ENCODE measurements around the gene MYO5A.
"Not testable (repeated sequence)": the region's sequence is repeated elsewhere in the genome, so short reads cannot be mapped to it uniquely, and the experiment has no call there.

Gene MYO5A

GRCh38 chr15:52493968-52494367 lies 34.7 kb downstream of the MYO5A start:
- no peak overlapping the region for H3K9ac ChIP-seq (ENCODE audit: low read length)
- TF ChIP-seq EZH2 (IDR thresholded peaks at IDR 0.05; ENCODE audit: borderline replicate concordance, low read length) (no peak), CTCF (IDR thresholded peaks at IDR 0.05; ENCODE audit: low read length) (no peak)
- H3K4me3 ChIP-seq (ENCODE audit: low read depth, low read length, poor library complexity, severe bottlenecking) = no peak overlapping the region
- H3K4me2 ChIP-seq (ENCODE audit: low read length) = no peak overlapping the region
- H3K27ac ChIP-seq (ENCODE audit: low read depth, low read length, poor library complexity, severe bottlenecking) = no peak overlapping the region
- peaks cover 18% of the 10 kb centered on the region for H3K4me1 ChIP-seq (ENCODE audit: insufficient read depth, low read length, severe bottlenecking)
- no peaks in the 10 kb centered on the region for H4K20me1 ChIP-seq (ENCODE audit: insufficient read depth, low read length)
- H3F3A ChIP-seq (ENCODE audit: insufficient read depth, low read length) = no peaks in the 10 kb centered on the region
- no peaks in the 10 kb centered on the region for H3K9me3 ChIP-seq (ENCODE audit: low read length)
- no peaks in the 10 kb centered on the region for H3K36me3 ChIP-seq (ENCODE audit: insufficient read depth, low read length)
- H2AFZ ChIP-seq (ENCODE audit: low read length) = no peak overlapping the region
- no peaks in the 10 kb centered on the region for H3K27me3 ChIP-seq (ENCODE audit: insufficient read depth, low read length)
- H3K9me2 ChIP-seq (ENCODE audit: low read depth, low read length) = no peaks in the 10 kb centered on the region
- H3K79me2 ChIP-seq (ENCODE audit: insufficient read depth, low read length) = peaks cover 8% of the 10 kb centered on the region

GRCh38 chr15:52492132-52492531 lies 36.5 kb downstream of the MYO5A start:
- no peak for TF ChIP-seq CTCF (IDR thresholded peaks at IDR 0.05; ENCODE audit: low read length)
- Histone ChIP-seq H2AFZ (ENCODE audit: low read length) (no peak overlapping the region), H3F3A (ENCODE audit: insufficient read depth, low read length) (no peaks in the 10 kb centered on the region), H3K4me2 (ENCODE audit: low read length) (no peak overlapping the region), H3K4me3 (ENCODE audit: low read depth, low read length, poor library complexity, severe bottlenecking) (no peak overlapping the region), H4K20me1 (ENCODE audit: insufficient read depth, low read length) (no peaks in the 10 kb centered on the region), H3K27me3 (ENCODE audit: insufficient read depth, low read length) (no peaks in the 10 kb centered on the region), H3K79me2 (ENCODE audit: insufficient read depth, low read length) (no peaks in the 10 kb centered on the region; the same call in 1 of the 2 replicates), H3K9ac (ENCODE audit: low read length) (no peak overlapping the region), H3K9me2 (ENCODE audit: low read depth, low read length) (no peaks in the 10 kb centered on the region), H3K36me3 (ENCODE audit: insufficient read depth, low read length) (no peaks in the 10 kb centered on the region), H3K4me1 (ENCODE audit: insufficient read depth, low read length, severe bottlenecking) (peaks cover 20% of the 10 kb centered on the region), H3K9me3 (ENCODE audit: low read length) (no peaks in the 10 kb centered on the region), H3K27ac (ENCODE audit: low read depth, low read length, poor library complexity, severe bottlenecking) (no peak overlapping the region)

- Histone ChIP-seq H3F3A (ENCODE audit: insufficient read depth, low read length) (no peaks in the 10 kb centered on the region), H3K9me3 (ENCODE audit: low read length) (no peaks in the 10 kb centered on the region), H3K79me2 (ENCODE audit: insufficient read depth, low read length) (no peaks in the 10 kb centered on the region; the same call in 1 of the 2 replicates), H3K9me2 (ENCODE audit: low read depth, low read length) (no peaks in the 10 kb centered on the region), H3K27ac (ENCODE audit: low read depth, low read length, poor library complexity, severe bottlenecking) (no peak overlapping the region), H3K9ac (ENCODE audit: low read length) (no peak overlapping the region), H3K4me1 (ENCODE audit: insufficient read depth, low read length, severe bottlenecking) (peaks cover 13% of the 10 kb centered on the region), H3K27me3 (ENCODE audit: insufficient read depth, low read length) (no peaks in the 10 kb centered on the region), H4K20me1 (ENCODE audit: insufficient read depth, low read length) (no peaks in the 10 kb centered on the region), H3K4me2 (ENCODE audit: low read length) (no peak overlapping the region), H2AFZ (ENCODE audit: low read length) (no peak overlapping the region), H3K4me3 (ENCODE audit: low read depth, low read length, poor library complexity, severe bottlenecking) (no peak overlapping the region), H3K36me3 (ENCODE audit: insufficient read depth, low read length) (no peaks in the 10 kb centered on the region)
- no peak for TF ChIP-seq EZH2 (IDR thresholded peaks at IDR 0.05; ENCODE audit: borderline replicate concordance, low read length)
- no peak for TF ChIP-seq CTCF (IDR thresholded peaks at IDR 0.05; ENCODE audit: low read length)
These were observed 37.2 kb downstream of the MYO5A start for GRCh38 chr15:52491472-52491871.

GRCh38 chr15:52489430-52489829 lies 39.2 kb downstream of the MYO5A start:
- H4K20me1 ChIP-seq (ENCODE audit: insufficient read depth, low read length); H3K27ac ChIP-seq (ENCODE audit: low read depth, low read length, poor library complexity, severe bottlenecking); H3F3A ChIP-seq (ENCODE audit: insufficient read depth, low read length); H3K9ac ChIP-seq (ENCODE audit: low read length); H2AFZ ChIP-seq (ENCODE audit: low read length); H3K36me3 ChIP-seq (ENCODE audit: insufficient read depth, low read length); H3K4me2 ChIP-seq (ENCODE audit: low read length); H3K27me3 ChIP-seq (ENCODE audit: insufficient read depth, low read length); H3K9me2 ChIP-seq (ENCODE audit: low read depth, low read length); H3K79me2 ChIP-seq (ENCODE audit: insufficient read depth, low read length); H3K9me3 ChIP-seq (ENCODE audit: low read length); H3K4me3 ChIP-seq (ENCODE audit: low read depth, low read length, poor library complexity, severe bottlenecking); H3K4me1 ChIP-seq (ENCODE audit: insufficient read depth, low read length, severe bottlenecking): not testable (repeated sequence)
